ENCODE data around the gene NOS1.

NOS1 gene

DNA sequence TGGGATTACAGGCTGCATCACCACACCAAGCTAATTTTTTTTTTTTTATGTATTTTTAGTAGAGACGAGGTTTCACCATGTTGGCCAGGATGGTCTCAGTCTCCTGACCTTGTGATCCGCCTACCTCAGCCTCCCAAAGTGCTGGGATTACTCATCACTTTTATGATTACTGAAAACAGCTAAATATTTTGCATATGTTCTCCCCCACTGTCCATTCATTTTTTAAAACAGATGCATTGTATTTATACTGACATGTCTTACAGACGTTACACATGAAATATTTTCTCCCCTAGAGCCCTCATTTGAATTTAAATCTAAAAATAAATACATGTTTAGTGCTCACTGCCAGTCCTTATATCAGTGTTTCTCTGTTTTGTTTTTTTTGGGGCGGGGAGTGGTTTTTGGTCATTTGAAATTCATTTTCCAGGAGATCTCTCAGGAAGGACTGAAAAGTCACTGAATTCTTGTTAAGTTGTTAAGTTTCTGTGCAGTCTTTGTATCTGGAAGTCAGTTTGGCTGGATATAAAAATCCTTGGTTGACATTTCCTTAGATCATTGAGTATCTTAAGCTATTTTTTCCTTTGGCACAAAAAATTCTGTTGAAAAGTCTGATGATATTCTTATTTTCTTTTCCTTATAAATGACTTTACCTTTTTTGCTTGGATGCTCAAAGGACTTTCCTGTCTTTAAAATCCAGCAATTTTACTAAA is 180.5 kb downstream of the NOS1 start:
- DNase-seq (ENCODE audit: low read depth in 4 of 4, low spot score in 1 of 4): no peak

- DNase-seq (ENCODE audit: low read depth in 4 of 4, low spot score in 1 of 4): no peak
These were observed 182.7 kb downstream of the NOS1 start for GRCh38 chr12:117178745-117179144.

DNA sequence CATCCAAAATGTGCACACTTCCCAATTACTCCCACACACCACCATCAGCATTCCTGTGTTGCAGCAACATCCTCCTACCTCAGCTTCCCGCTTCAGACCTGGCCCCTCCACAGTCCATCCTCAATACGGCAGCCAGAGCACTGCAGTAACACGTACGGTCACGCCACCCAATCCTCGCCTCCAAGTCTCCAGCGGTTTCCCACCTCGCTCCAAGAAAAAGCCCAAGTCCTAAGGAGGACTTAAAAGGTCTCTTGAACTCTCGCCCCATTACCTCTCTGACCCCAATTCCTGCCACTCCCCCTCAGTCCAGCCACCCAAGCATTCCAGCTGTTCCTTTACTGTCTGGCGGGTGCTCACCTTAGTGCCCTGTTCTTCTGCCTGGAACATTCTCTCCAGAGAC is 183.1 kb downstream of the NOS1 start:
- no peak for DNase-seq (ENCODE audit: low read depth in 4 of 4, low spot score in 1 of 4)

GRCh38 chr12:117172168-117172567 is 189.3 kb downstream of the NOS1 start:
- DNase-seq (ENCODE audit: low read depth in 4 of 4, low spot score in 1 of 4): no peak

DNA sequence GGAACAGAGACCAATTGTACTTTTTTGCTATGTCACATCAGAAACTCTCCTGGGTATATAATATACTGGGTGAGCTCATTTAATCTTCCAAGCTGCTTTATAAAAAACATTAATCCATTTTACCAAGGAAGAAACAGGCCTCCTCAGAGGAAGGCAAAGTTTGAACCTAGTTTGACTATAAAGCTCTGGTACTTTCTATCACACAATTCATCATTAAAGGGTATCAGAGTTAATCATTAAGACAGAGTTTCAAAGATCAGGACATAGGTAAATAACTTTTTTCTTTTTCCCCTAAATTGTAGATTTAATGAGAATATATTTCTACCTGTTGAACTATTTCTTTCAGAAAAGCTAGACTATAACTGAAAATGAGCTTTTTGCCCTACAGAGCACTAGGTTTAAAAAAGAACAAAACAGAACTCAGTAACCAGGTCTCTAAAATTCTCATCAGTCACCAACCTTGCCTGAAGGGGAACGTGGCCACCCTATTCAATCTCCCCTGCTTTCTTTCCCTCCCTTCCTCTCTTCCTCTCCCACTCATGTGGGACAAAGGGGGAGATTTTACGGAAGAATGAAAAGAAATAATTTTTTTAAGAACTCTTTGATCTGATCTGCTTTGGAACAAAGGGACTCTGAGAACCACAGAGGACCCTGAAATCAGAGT is 189.8 kb downstream of the NOS1 start:
- DNase-seq (ENCODE audit: low read depth in 4 of 4, low spot score in 1 of 4): no peak

- no peak for DNase-seq (ENCODE audit: low read depth in 4 of 4, low spot score in 1 of 4)
These were observed 191.9 kb downstream of the NOS1 start for GRCh38 chr12:117169548-117169947.

- DNase-seq (ENCODE audit: low read depth in 4 of 4, low spot score in 1 of 4): no peak
These were observed 192.4 kb downstream of the NOS1 start for GRCh38 chr12:117168976-117169375.

- no peak for DNase-seq (ENCODE audit: low read depth in 4 of 4, low spot score in 1 of 4)
These were observed 193.7 kb downstream of the NOS1 start for GRCh38 chr12:117167769-117168168.

DNA sequence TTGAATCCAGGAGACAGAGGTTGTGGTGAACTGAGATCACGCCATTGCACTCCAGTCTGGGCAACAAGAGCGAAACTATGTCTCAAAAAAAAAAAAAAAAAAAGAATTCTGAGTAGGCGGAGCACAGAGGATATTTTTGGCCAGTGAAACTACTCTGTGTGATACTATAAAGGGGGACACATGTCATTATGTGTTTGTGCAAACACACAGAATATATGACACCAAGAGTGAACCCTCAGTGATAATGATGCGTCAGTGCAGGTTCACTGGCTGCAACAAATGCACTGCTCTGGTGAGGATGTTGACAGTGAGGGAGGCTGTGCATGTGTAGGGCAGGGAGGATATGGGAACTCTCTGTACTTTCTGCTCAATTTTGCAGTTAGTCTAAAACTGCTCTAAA is 195.3 kb downstream of the NOS1 start:
- no peak for DNase-seq (ENCODE audit: low read depth in 4 of 4, low spot score in 1 of 4)

DNA sequence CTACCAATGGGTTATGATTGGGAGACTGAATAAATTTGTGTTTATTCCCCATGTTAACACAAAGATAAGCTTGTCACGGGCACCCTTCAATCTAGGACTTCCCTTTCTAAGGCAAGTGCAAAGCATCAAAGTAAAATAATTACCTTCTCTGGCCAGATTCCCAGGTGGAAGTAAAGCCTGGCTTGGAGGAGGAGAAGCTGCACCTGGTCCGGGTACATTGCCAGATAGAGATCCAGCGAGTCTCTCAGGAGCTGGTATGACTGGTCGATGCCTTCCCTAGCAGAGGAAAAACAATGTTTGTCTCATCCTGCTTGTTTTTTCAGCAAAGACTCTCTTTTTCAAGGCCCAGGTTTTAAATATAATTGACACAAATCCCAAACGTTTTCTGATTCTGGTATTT is 196.1 kb downstream of the NOS1 start:
- DNase-seq (ENCODE audit: low read depth in 4 of 4, low spot score in 1 of 4): no peak

DNA sequence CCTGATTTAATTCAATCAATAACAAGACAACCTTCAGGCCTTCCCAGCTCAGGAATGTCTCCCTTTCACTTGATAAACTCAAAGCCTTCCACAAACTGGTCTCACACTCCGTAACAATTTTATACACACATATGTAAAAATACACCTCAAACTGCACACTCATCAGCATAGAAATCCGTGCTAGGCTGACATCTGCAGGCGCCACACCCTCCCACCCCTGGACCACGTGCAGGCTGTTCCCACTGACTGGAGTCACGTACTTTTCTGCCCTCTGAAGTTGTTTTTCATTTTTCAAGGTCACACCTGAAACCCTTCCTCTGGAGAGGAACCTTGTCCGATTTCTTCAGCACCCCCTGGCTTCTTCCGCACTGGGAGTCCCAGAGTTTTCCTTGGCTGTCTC is 198.8 kb downstream of the NOS1 start:
- no peak for DNase-seq (ENCODE audit: low read depth in 4 of 4, low spot score in 1 of 4)

- no peak for DNase-seq (ENCODE audit: low read depth in 4 of 4, low spot score in 1 of 4)
These were observed 199.3 kb downstream of the NOS1 start for GRCh38 chr12:117162167-117162539.

DNA sequence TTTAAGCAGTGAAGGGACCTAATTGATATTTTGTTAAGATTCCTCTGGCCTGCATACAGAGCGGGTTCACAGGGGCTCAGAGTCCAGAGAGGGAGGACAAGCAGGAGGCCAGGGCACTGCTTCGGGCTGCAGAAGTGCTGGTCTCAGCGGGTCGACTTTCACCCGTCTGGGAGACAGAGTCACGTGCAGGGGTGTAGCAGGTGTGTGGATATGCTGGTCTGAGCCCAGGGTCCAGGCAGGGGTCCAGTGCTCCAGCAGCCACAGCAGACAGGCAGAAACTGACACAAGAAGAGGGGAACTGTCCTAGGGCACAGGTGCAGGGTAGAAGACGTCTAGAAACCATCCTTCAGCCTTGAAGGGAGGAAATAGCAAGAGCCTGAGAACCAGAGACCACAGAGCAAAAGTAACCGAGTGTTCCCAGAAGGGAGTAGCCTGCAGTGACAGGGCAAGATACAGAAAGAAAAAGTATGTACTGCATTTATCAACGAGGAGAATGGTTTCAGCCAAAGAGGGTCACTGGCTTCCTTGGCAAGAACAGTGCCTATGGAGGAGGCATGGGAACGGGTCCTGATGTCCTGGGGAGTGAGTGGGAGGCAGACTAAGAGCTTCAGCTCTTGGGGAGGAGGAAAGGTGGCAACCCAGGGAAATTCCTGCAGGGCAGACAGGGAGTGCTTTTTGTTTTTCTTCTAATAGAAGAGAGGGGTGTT is 199.8 kb downstream of the NOS1 start:
- no peak for DNase-seq (ENCODE audit: low read depth in 4 of 4, low spot score in 1 of 4)

- DNase-seq (ENCODE audit: low read depth in 4 of 4, low spot score in 1 of 4): no peak
These were observed 201.8 kb downstream of the NOS1 start for GRCh38 chr12:117159674-117160073.

- no peak for DNase-seq (ENCODE audit: low read depth in 4 of 4, low spot score in 1 of 4)
These were observed 202.4 kb downstream of the NOS1 start for GRCh38 chr12:117158911-117159553.
